ENCODE measurements around the gene CYP4F11.
"Not testable (repeated sequence)": the region's sequence is repeated elsewhere in the genome, so short reads cannot be mapped to it uniquely, and the experiment has no call there.

Gene CYP4F11

DNA sequence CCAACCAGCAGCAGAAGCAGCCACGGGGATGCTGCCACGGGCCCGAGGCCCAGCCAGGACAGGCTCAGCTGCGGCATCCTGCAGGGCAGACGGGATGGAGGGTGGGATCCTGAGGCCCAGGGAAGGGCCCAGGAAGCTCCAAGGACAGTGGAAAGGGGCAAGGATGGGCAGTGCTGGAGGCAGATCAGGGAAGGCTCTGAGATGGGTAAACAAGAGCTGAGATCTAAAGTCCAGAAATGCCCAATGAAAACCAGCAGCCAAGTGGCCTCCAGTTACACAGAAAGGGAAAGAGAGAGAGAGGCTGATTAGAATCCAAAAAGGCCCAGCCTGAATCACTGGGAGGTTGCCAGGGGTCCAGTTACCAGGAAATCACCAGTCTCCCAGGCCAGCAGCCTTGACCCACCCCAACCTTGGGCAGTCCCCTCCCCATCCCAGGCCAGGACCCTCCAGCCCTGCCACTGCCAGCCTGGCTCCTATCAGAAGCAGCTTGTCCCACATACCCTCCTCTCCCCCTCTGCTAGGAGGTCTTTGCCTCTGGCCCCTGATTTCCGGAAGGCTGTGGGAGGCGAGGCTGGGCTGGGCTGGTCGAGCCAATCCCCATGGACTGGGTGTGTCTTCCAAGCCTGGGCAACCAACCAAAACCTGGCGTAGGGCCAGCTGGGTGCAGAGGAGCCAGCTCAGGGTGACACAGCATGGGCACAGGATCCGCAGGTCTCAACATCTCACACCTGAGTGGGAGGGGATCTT lies at the start of gene CYP4F11:
TSS of gene CYP4F11 (minus strand) at position 198 of the 747 bp plus-strand sequence. CDS start at position 77, 121 bp downstream.
- H3K4me3 ChIP-seq (ENCODE audit: control insufficient read depth, low read depth, low read length), result no peak within 1 kb of the TSS
- TF ChIP-seq CTCF (IDR thresholded peaks at IDR 0.05; ENCODE audit: control insufficient read depth, insufficient read depth, low read depth, low read length, missing control alignments), result no peak
- no peak for DNase-seq (ENCODE audit: low read depth)

GRCh38 chr19:15979293-15979692 lies 45.0 kb upstream of the CYP4F11 start:
- H3K4me3 ChIP-seq (ENCODE audit: control insufficient read depth, low read depth, low read length), result no peak overlapping the region
- no peak for TF ChIP-seq CTCF (IDR thresholded peaks at IDR 0.05; ENCODE audit: control insufficient read depth, insufficient read depth, low read depth, low read length, missing control alignments)
- DNase-seq (ENCODE audit: low read depth), result no peak

- no peak for DNase-seq (ENCODE audit: low read depth)
- no peak overlapping the region for H3K4me3 ChIP-seq (ENCODE audit: control insufficient read depth, low read depth, low read length)
- TF ChIP-seq CTCF (IDR thresholded peaks at IDR 0.05; ENCODE audit: control insufficient read depth, insufficient read depth, low read depth, low read length, missing control alignments), result no peak
These were observed 43.4 kb upstream of the CYP4F11 start for GRCh38 chr19:15977690-15978089.

GRCh38 chr19:15976836-15977689 lies 42.7 kb upstream of the CYP4F11 start:
- TF ChIP-seq CTCF (IDR thresholded peaks at IDR 0.05; ENCODE audit: control insufficient read depth, insufficient read depth, low read depth, low read length, missing control alignments), result no peak
- H3K4me3 ChIP-seq (ENCODE audit: control insufficient read depth, low read depth, low read length), result no peak overlapping the region
- no peak for DNase-seq (ENCODE audit: low read depth)

GRCh38 chr19:15974856-15975255 lies 40.5 kb upstream of the CYP4F11 start:
- no peak for TF ChIP-seq CTCF (IDR thresholded peaks at IDR 0.05; ENCODE audit: control insufficient read depth, insufficient read depth, low read depth, low read length, missing control alignments)
- H3K4me3 ChIP-seq (ENCODE audit: control insufficient read depth, low read depth, low read length), result no peak overlapping the region
- no peak for DNase-seq (ENCODE audit: low read depth)

DNA sequence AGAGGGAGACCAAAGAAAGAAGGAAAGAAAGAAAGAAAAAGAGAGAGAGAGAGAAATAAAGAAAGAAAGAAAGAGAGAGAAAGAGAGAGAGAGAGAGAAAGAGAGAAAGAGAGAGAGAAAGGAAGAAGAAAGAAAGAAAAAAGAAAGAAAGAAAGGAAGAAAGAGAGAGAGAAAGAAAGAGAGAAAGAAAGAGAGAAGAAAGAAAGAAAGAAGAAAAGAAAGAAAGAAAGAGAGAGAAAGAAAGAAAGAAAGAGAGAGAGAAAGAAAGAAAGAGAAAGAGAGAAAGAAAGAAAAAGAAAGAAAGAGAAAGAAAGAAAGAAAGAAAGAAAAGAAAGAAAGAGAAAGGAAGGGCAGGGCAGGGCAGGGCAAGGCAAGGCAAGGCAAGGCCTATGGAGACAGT lies 37.7 kb upstream of the CYP4F11 start:
- H3K4me3 ChIP-seq (ENCODE audit: control insufficient read depth, low read depth, low read length); DNase-seq (ENCODE audit: low read depth): not testable (repeated sequence)

GRCh38 chr19:15971224-15971780 lies 37.0 kb upstream of the CYP4F11 start:
- DNase-seq (ENCODE audit: low read depth), result no peak
- no peak for TF ChIP-seq CTCF (IDR thresholded peaks at IDR 0.05; ENCODE audit: control insufficient read depth, insufficient read depth, low read depth, low read length, missing control alignments)
- no peak overlapping the region for H3K4me3 ChIP-seq (ENCODE audit: control insufficient read depth, low read depth, low read length)
